ENCODE measurements around the gene SULT4A1.

SULT4A1 gene

GRCh38 chr22:43852573-43853327, 9.6 kb downstream of the SULT4A1 start:
- no peak overlapping the region for H3K27ac ChIP-seq (replicated peaks)
- DNase-seq (ENCODE audit: low read depth in 1 of 2, low spot score in 1 of 2), result peak; percentile 11 to 25
- no peak for TF ChIP-seq SPI1 (IDR thresholded peaks at IDR 0.05; ENCODE audit: borderline replicate concordance, low read depth)
- no peak for TF ChIP-seq CTCF (IDR thresholded peaks at IDR 0.05; ENCODE audit: insufficient read depth, low read length)
- no peak for TF ChIP-seq GABPA (IDR thresholded peaks at IDR 0.05; ENCODE audit: low read depth)
- no peak for TF ChIP-seq REST (IDR thresholded peaks at IDR 0.05; ENCODE audit: insufficient replicate concordance, low read depth)
- TF ChIP-seq POLR2AphosphoS5 (IDR thresholded peaks at IDR 0.05; ENCODE audit: low read depth), result no peak
- H3K4me3 ChIP-seq (replicated peaks; ENCODE audit: insufficient read depth, low read length), result no peak overlapping the region
- peaks cover 6% of the 10 kb centered on the region for H3K27me3 ChIP-seq (ENCODE audit: insufficient read depth, poor library complexity, severe bottlenecking)

- no peak overlapping the region for H3K4me3 ChIP-seq (replicated peaks; ENCODE audit: insufficient read depth, low read length)
- no peak overlapping the region for H3K27ac ChIP-seq (replicated peaks)
- no peak for DNase-seq (ENCODE audit: low read depth in 1 of 2, low spot score in 1 of 2)
- no peak for TF ChIP-seq SPI1 (IDR thresholded peaks at IDR 0.05; ENCODE audit: borderline replicate concordance, low read depth)
- TF ChIP-seq REST (IDR thresholded peaks at IDR 0.05; ENCODE audit: insufficient replicate concordance, low read depth), result no peak
- no peak for TF ChIP-seq CTCF (IDR thresholded peaks at IDR 0.05; ENCODE audit: insufficient read depth, low read length)
- TF ChIP-seq POLR2AphosphoS5 (IDR thresholded peaks at IDR 0.05; ENCODE audit: low read depth), result no peak
- TF ChIP-seq GABPA (IDR thresholded peaks at IDR 0.05; ENCODE audit: low read depth), result no peak
- peaks cover 6% of the 10 kb centered on the region for H3K27me3 ChIP-seq (ENCODE audit: insufficient read depth, poor library complexity, severe bottlenecking)
These were observed 10.4 kb downstream of the SULT4A1 start for GRCh38 chr22:43851979-43852307.

- Histone ChIP-seq H3K27ac (replicated peaks) (no peak overlapping the region), H3K27me3 (ENCODE audit: insufficient read depth, poor library complexity, severe bottlenecking) (peaks cover 6% of the 10 kb centered on the region), H3K4me3 (replicated peaks; ENCODE audit: insufficient read depth, low read length) (no peak overlapping the region)
- TF ChIP-seq POLR2AphosphoS5 (IDR thresholded peaks at IDR 0.05; ENCODE audit: low read depth), result no peak
- TF ChIP-seq CTCF (IDR thresholded peaks at IDR 0.05; ENCODE audit: insufficient read depth, low read length), result no peak
- no peak for TF ChIP-seq SPI1 (IDR thresholded peaks at IDR 0.05; ENCODE audit: borderline replicate concordance, low read depth)
- TF ChIP-seq GABPA (IDR thresholded peaks at IDR 0.05; ENCODE audit: low read depth), result no peak
- no peak for TF ChIP-seq REST (IDR thresholded peaks at IDR 0.05; ENCODE audit: insufficient replicate concordance, low read depth)
- DNase-seq (ENCODE audit: low read depth in 1 of 2, low spot score in 1 of 2), result no peak
These were observed 11.0 kb downstream of the SULT4A1 start for GRCh38 chr22:43851058-43851978.
